Mesendoderm (in vitro differentiated cells): ENCODE data around the gene TBXAS1.
A peak's percentile ranks its signal among the peaks of the same experiment; 100 is the strongest.

Experiments
- DNase-seq: peaks from one replicate; pipeline ENCODE4 v3.0.0; 2013
- H2AK5ac ChIP-seq: 2 replicates; pipeline ENCODE4 v1.6.1; 2013; ENCODE audit warnings: low read length, inconsistent platforms
- H2BK120ac ChIP-seq: 2 replicates; pipeline ENCODE4 v1.6.1; 2013; ENCODE audit warnings: low read depth, mild to moderate bottlenecking, low read length, moderate library complexity, mixed read lengths
- H2BK15ac ChIP-seq: replicated peaks from 2 replicates; pipeline ENCODE4 v1.6.1; 2013; ENCODE audit warnings: low read depth, mild to moderate bottlenecking, moderate library complexity
- H2BK5ac ChIP-seq: 2 replicates; pipeline ENCODE4 v1.6.1; 2013; ENCODE audit warnings: low read length, inconsistent platforms
- H3K18ac ChIP-seq: 2 replicates; pipeline ENCODE4 v1.6.1; 2013; ENCODE audit warnings: mild to moderate bottlenecking, low read length, mixed read lengths
- H3K23ac ChIP-seq: one replicate; pipeline ENCODE4 v1.6.1; 2013; ENCODE audit warnings: low read length
- H3K27ac ChIP-seq: 2 replicates; pipeline ENCODE4 v1.5.1; 2013; ENCODE audit warnings: low read depth, mild to moderate bottlenecking, inconsistent platforms, low read length, moderate library complexity
- H3K27me3 ChIP-seq: 2 replicates; pipeline ENCODE4 v1.6.1; 2013; ENCODE audit warnings: low read length, control low read depth, mild to moderate bottlenecking, inconsistent platforms; ENCODE audit not compliant: insufficient read depth, poor library complexity
- H3K36me3 ChIP-seq: 2 replicates; pipeline ENCODE4 v1.6.1; 2013; ENCODE audit warnings: low read length, inconsistent platforms; ENCODE audit not compliant: control insufficient read depth, insufficient read depth
- H3K4ac ChIP-seq: one replicate; pipeline ENCODE4 v1.6.1; 2013; ENCODE audit warnings: low read depth, mild to moderate bottlenecking, low read length, moderate library complexity
- H3K4me1 ChIP-seq: 2 replicates; pipeline ENCODE4 v1.6.1; 2013; ENCODE audit warnings: low read depth, low read length, inconsistent platforms; ENCODE audit not compliant: control insufficient read depth
- H3K4me2 ChIP-seq: 2 replicates; pipeline ENCODE4 v1.6.1; 2013; ENCODE audit warnings: low read length
- H3K4me3 ChIP-seq: 2 replicates; pipeline ENCODE4 v1.5.1; 2013; ENCODE audit warnings: mild to moderate bottlenecking, low read length
- H3K56ac ChIP-seq: one replicate; pipeline ENCODE4 v1.6.1; 2013; ENCODE audit warnings: low read length
- H3K79me1 ChIP-seq: 2 replicates; pipeline ENCODE4 v1.6.1; 2013; ENCODE audit warnings: low read length, inconsistent platforms
- H3K79me2 ChIP-seq: 2 replicates; pipeline ENCODE4 v1.6.1; 2013; ENCODE audit warnings: mild to moderate bottlenecking, low read length; ENCODE audit not compliant: control insufficient read depth, insufficient read depth
- H3K9ac ChIP-seq: 2 replicates; pipeline ENCODE4 v1.6.1; 2013; ENCODE audit warnings: low read length, inconsistent platforms
- H4K5ac ChIP-seq: one replicate; pipeline ENCODE4 v1.6.1; 2013; ENCODE audit warnings: low read length
- H4K8ac ChIP-seq: one replicate; pipeline ENCODE4 v1.6.1; 2013; ENCODE audit warnings: low read depth, mild to moderate bottlenecking, control low read depth, low read length, moderate library complexity
- WGBS: extraction: QIAGEN DNeasy Blood & Tissue Kit; methylation state at CpG from one replicate; pipeline ENCODE4 v1.1.7; 2013; ENCODE audit warnings: low lambda C conversion rate, missing lambda C conversion rate; ENCODE audit not compliant: insufficient coverage; ENCODE audit errors: extremely low coverage; 5-methylcytosine and 5-hydroxymethylcytosine counted together

The TBXAS1 gene

DNA sequence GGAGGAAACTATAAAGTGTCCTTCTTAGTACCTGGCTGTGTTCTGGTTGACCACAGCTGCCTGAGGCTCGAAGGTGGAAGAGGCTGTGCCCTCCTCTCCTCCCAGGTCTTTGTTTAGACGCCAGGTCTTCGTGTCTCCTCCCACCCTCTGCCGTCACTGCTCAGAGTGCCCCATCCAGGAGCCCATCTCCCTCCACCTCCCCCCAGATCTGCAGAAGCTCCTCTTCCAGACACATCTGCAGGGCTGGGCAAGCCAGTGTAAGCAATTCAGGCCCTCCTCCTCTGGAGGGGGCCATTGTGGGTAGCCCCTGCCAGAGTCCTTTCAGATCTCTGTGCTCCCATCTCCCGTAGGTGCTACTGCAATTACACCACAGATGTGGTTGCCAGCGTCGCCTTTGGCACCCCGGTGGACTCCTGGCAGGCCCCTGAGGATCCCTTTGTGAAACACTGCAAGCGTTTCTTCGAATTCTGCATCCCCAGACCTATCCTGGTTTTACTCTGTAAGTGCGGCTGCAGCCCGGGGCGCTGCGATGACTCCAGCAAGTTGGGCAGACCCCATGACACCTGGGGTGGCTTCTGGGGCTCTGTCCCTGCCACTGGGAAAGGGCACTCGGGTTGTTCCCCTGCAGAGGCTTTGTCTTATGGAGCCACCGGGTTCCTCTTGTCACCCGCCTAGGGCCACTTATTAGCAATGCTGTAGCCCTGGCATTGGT, 126.2 kb downstream of the TBXAS1 start:
- no peak overlapping the region for H2BK15ac ChIP-seq
- no peak overlapping the region for H4K5ac ChIP-seq
- no peaks in the 10 kb centered on the region for H3K4me1 ChIP-seq
- no peak overlapping the region for H2AK5ac ChIP-seq
- DNase-seq: no peak
- no peak overlapping the region for H3K27ac ChIP-seq
- H3K4ac ChIP-seq: no peak overlapping the region
- no peaks in the 10 kb centered on the region for H3K79me2 ChIP-seq
- no peaks in the 10 kb centered on the region for H3K27me3 ChIP-seq
- H4K8ac ChIP-seq: no peak overlapping the region
- no peak overlapping the region for H3K56ac ChIP-seq
- no peak overlapping the region for H3K9ac ChIP-seq
- no CpG with 5 or more reads among the region's 17 CpGs for WGBS
- no peak overlapping the region for H3K18ac ChIP-seq
- H2BK5ac ChIP-seq: no peak overlapping the region
- H3K36me3 ChIP-seq: no peaks in the 10 kb centered on the region
- no peak overlapping the region for H3K4me3 ChIP-seq
- H3K4me2 ChIP-seq: no peak overlapping the region
- H3K23ac ChIP-seq: no peak overlapping the region
- H3K79me1 ChIP-seq: no peaks in the 10 kb centered on the region
- H2BK120ac ChIP-seq: no peak overlapping the region

DNA sequence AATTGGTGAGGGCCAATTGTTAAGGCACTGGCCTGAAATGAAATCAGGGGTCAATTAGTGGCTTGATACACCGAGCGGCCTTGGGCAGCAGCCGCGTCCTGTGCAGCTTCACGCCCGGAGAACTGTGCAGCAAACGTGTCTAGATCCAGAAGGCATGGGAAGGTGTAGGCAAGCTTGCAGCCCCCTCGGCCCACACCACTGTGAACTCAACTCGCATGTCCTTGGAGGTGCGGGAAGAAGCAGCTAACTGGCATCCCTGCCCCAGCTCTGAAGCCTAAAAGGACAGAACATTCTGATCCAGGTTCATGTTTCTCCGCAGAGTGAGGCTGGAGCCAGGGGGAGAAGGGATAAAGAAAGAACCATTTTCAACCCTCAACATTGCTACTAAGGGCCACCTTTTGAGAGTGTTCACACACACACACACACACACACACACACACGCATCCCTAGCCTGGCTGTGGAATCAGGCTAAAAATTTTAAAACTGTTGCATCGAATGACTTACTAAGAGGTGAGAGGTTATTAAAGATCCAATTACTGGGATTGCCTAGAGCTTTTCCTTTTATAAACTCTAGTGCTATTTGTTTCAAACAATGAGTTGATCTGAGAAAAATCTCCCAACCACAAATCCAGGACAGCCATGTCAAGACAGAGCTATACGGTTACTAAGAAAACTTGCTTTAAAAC, 129.7 kb downstream of the TBXAS1 start:
- Histone ChIP-seq H3K18ac (no peak overlapping the region), H3K4me3 (no peak overlapping the region), H2BK120ac (no peak overlapping the region), H2AK5ac (no peak overlapping the region), H3K9ac (no peak overlapping the region), H3K23ac (no peak overlapping the region), H2BK15ac (no peak overlapping the region), H2BK5ac (no peak overlapping the region), H3K36me3 (no peaks in the 10 kb centered on the region), H3K27me3 (no peaks in the 10 kb centered on the region), H3K4me1 (no peaks in the 10 kb centered on the region), H3K79me1 (no peaks in the 10 kb centered on the region), H3K79me2 (no peaks in the 10 kb centered on the region), H3K27ac (no peak overlapping the region), H4K5ac (no peak overlapping the region), H3K4ac (no peak overlapping the region), H3K56ac (no peak overlapping the region), H4K8ac (no peak overlapping the region), H3K4me2 (no peak overlapping the region)
- no CpG with 5 or more reads among the region's 14 CpGs for WGBS
- DNase-seq: no peak

DNA sequence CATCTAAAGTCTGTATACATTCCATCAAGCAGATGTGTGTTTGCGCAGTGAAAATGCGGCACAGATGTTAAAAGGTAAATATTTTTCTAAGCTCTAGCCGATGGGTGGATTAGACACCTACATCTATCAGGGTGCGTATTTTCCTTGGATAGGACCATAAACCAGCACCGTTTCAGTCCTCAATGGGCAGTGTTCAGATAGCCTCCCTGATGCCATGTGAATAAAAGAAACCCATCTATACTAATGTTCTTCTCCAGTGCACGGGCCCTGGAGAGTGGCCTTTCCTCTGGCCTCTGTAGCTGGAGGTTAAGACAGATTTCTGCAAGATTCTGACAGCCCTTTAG, 130.2 kb downstream of the TBXAS1 start:
- no CpG with 5 or more reads among the region's 6 CpGs for WGBS

DNA sequence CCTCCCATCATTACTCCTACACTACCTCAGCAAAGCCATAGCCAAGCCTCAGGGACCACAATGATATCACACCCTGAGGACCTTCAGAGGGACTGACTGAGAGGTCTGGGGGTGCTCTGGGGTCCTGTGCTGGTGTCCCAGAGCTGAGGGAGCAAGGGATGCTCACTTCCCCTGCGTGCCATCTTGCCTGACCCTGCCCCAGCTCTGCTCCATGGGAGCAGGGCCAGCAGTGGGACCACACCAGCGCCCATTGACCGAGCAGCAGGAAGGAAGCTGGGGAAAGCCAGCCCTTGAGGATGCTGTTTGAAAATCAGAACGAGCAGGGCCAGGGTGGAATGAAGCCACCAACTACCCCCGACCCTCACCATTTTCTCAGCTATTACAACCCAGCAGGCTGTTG, 130.7 kb downstream of the TBXAS1 start:
- H2AK5ac ChIP-seq: no peak overlapping the region
- WGBS: no CpG with 5 or more reads among the region's 5 CpGs
- no peak overlapping the region for H2BK5ac ChIP-seq
- H3K27me3 ChIP-seq: no peaks in the 10 kb centered on the region
- H3K4ac ChIP-seq: no peak overlapping the region
- no peak overlapping the region for H3K27ac ChIP-seq
- H3K56ac ChIP-seq: no peak overlapping the region
- H3K4me3 ChIP-seq: no peak overlapping the region
- H3K4me2 ChIP-seq: no peak overlapping the region
- no peaks in the 10 kb centered on the region for H3K36me3 ChIP-seq
- H3K79me1 ChIP-seq: no peaks in the 10 kb centered on the region
- H2BK15ac ChIP-seq: no peak overlapping the region
- H2BK120ac ChIP-seq: no peak overlapping the region
- H3K9ac ChIP-seq: no peak overlapping the region
- no peak overlapping the region for H3K23ac ChIP-seq
- no peak overlapping the region for H4K8ac ChIP-seq
- no peaks in the 10 kb centered on the region for H3K79me2 ChIP-seq
- H3K18ac ChIP-seq: no peak overlapping the region
- no peak for DNase-seq
- H3K4me1 ChIP-seq: no peaks in the 10 kb centered on the region
- H4K5ac ChIP-seq: no peak overlapping the region

More for the DNA sequence above, 130.2 kb downstream of the TBXAS1 start:
- no peaks in the 10 kb centered on the region for H3K79me1 ChIP-seq
- H3K9ac ChIP-seq: no peak overlapping the region
- H3K79me2 ChIP-seq: no peaks in the 10 kb centered on the region
- no peak overlapping the region for H3K18ac ChIP-seq
- H3K36me3 ChIP-seq: no peaks in the 10 kb centered on the region
- no peak overlapping the region for H4K8ac ChIP-seq
- no peak for DNase-seq
- no peak overlapping the region for H3K56ac ChIP-seq
- no peak overlapping the region for H3K4me2 ChIP-seq
- H2BK5ac ChIP-seq: no peak overlapping the region
- no peaks in the 10 kb centered on the region for H3K27me3 ChIP-seq
- H3K4me3 ChIP-seq: no peak overlapping the region
- H3K23ac ChIP-seq: no peak overlapping the region
- H2AK5ac ChIP-seq: no peak overlapping the region
- no peak overlapping the region for H2BK15ac ChIP-seq
- H3K4me1 ChIP-seq: no peaks in the 10 kb centered on the region
- no peak overlapping the region for H3K27ac ChIP-seq
- no peak overlapping the region for H2BK120ac ChIP-seq
- no peak overlapping the region for H3K4ac ChIP-seq
- H4K5ac ChIP-seq: no peak overlapping the region

DNA sequence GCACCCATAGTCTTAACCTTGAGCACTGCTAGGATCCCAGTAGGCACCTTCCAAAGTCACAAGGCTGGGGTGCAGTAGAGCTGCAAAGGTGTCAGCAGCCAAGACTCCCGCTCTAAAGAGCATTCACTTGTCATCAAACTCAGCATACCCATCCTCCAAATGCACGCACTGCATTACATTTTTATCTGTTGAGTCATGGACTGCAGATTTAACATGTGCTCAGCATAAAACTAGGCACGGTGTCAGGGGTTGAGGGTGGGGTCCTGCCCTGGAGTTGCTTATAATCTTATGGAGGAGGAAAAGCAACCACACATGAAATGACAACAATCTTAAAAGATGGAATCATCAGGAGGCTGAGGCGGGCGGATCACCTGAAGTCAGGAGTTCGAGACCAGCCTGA, 131.1 kb downstream of the TBXAS1 start:
- Histone ChIP-seq H3K4ac (no peak overlapping the region), H3K23ac (no peak overlapping the region), H3K4me3 (no peak overlapping the region), H3K79me1 (no peaks in the 10 kb centered on the region), H4K5ac (no peak overlapping the region), H3K79me2 (no peaks in the 10 kb centered on the region), H2BK120ac (no peak overlapping the region), H2BK15ac (no peak overlapping the region), H4K8ac (no peak overlapping the region), H3K36me3 (no peaks in the 10 kb centered on the region), H2BK5ac (no peak overlapping the region), H3K4me1 (no peaks in the 10 kb centered on the region), H3K27ac (no peak overlapping the region), H3K27me3 (no peaks in the 10 kb centered on the region), H3K18ac (no peak overlapping the region), H3K9ac (no peak overlapping the region), H3K4me2 (no peak overlapping the region), H3K56ac (no peak overlapping the region), H2AK5ac (no peak overlapping the region)
- DNase-seq: peak; percentile 28
- WGBS: no CpG with 5 or more reads among the region's 6 CpGs
